GM12874 (cell line): Measurements from ENCODE around the gene SLC7A1.

Experiments used
- TF ChIP-seq, protein P1 (sequence below): IDR thresholded peaks from 2 replicates; pipeline ENCODE4 v1.5.1; 2011; ENCODE audit warnings: low read depth, mild to moderate bottlenecking, control low read depth, low read length, moderate library complexity; ENCODE audit not compliant: insufficient read depth

The SLC7A1 gene

DNA sequence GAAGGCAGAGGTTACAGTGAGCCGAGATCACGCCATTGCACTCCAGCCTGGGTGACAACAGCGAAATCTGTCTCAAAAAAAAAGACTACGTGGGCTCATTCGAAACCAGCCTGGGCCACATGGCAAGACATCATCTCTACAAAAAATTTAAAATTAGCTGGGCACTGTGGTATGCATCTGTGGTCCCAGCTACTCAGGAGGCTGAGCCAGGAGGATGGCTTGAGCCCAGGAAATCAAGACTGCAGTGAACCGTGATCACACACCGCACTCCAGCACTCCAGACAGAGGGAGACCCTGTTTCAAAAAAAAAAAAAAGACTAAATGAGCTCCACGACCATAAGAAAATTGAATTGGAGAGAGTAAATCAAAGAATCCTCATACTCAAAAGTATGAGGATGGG lies 53.1 kb downstream of the SLC7A1 start:
- TF ChIP-seq, protein P1, sequence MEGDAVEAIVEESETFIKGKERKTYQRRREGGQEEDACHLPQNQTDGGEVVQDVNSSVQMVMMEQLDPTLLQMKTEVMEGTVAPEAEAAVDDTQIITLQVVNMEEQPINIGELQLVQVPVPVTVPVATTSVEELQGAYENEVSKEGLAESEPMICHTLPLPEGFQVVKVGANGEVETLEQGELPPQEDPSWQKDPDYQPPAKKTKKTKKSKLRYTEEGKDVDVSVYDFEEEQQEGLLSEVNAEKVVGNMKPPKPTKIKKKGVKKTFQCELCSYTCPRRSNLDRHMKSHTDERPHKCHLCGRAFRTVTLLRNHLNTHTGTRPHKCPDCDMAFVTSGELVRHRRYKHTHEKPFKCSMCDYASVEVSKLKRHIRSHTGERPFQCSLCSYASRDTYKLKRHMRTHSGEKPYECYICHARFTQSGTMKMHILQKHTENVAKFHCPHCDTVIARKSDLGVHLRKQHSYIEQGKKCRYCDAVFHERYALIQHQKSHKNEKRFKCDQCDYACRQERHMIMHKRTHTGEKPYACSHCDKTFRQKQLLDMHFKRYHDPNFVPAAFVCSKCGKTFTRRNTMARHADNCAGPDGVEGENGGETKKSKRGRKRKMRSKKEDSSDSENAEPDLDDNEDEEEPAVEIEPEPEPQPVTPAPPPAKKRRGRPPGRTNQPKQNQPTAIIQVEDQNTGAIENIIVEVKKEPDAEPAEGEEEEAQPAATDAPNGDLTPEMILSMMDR: no peak

DNA sequence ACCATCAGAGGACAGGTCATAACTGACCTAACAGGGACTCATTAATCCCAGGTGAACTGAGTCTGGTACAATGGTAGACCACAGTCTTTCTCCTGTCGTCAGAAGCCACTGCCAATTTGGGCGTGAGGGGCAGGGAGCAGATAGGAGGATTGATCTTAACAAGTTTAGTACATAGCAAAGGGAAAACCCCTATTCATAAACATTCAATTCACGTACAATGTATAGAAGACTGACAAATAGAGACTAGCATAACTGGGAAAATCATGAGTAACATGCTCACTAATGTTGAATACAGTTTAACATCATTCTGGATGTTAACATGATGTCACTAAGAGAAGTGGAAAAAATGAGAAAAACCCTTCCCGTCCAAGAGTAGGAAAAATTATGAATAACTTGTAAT lies 54.1 kb downstream of the SLC7A1 start:
- TF ChIP-seq, protein P1: no peak

DNA sequence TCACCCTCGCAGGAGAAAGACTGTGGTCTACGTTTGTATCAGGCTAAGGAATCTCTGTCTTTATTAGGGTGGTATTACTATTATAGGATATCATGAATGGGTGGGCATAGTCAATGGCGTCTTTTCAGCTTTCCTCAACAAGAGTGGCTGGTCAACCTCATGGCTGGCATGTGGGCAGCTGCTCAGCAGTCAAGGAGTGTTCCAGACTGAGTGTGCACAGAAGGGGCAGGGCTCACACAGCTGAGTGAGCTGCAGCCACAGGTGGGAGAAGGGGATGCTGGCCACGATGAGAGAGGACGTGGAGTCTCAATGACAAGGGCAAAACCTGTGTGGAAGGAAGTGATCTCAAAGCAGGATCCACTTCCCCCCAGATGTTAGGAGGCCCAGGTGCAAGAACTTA lies 54.7 kb downstream of the SLC7A1 start:
- TF ChIP-seq, protein P1: no peak

DNA sequence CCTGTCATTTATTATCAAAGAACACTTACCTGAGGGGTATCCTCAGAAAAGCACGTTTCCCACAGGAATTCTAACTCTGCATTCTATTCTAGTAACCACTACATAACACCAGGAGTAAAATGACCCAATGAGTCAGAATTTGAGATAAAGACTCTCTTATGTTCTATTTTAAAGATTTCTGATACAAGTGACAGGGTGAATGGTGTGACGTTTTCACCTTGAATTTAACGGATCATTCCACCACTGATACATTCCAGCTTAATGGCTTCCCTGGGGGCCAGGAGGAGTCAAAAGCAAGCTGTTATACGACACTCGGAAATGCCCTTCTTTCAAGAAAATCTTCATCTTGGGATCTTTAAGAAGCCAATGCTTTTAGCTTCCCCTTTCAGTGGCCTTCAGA lies 55.2 kb downstream of the SLC7A1 start:
- TF ChIP-seq, protein P1: no peak

DNA sequence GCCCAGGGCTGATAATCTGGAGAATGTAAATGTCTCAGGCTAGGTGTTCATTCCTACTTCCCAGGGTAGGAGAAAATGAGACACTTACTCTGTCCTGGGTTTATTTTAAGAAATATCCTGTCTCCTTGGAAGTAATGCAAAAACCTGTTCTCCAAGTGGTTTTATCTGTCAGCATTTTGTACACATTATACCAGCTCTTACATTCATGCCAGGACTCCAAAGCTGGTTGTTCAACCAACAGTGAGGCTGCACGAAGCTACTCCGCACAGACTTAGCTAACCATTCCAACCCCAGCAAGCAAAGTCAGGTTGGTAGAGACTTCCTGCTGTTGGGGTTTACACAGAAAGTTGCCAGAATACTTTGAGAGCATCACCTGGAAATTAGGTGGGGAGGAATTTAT lies 55.6 kb downstream of the SLC7A1 start:
- TF ChIP-seq, protein P1: no peak

DNA sequence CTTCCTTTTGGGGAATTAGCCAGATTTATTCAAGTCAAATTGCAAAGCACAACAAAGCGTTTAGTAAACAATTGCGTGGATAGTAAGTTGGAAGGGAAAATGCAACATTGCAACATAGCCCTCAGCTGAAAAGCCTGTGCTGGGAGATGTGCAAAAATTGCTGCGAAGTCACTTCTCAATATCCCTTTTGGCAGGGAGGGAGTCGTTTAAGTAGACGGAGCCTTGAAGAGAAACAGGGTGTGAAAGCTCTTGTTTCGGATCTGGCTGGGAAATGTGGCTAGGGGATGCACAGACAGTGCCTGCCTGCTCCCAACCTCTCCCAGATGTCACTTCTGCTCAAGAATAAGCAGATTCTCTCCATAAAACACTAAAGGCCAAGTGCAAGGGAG lies 56.8 kb downstream of the SLC7A1 start:
- TF ChIP-seq, protein P1: no peak

DNA sequence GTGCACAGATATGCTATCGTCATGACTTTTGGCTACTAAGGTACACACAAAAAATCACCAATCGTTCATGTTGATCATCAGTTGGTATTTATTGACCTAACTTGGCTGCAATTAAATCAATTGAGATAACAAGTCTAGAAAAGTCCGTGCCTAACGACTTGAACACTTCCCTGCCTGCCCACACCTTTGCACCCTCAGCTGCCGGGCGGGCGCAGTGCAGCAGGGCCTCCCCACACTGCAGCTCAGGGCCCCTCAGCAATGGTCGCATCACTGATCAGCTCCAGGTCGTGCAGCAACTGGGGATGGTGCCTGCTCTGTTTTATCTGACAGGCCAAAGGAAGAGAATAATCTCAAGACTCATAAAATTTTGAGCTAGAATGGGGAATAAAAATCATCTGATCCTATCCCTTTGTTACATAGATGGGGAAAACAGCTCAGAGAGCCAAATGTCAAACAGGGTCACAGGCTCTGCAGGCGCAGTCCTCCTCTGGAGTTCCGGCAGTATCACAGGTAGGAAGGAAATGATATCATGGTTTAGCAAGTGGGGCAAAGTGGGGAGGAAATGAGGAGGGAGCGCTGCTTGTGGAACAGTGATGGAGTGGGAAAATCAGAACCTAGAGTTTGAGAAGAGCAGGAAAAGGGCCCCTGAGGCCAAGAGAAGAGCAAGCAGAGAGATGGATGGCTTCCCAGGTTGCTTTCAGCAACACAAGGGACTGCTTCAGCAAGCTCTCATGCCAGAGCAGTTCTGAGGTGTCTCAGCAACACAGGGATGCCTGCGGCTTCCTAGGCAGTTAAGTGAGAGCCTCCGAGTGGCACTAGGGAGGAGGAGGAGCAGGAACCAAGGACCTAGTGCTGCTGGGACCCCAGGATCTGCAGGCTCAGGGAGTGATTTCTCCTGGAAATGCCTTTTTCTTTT lies 57.5 kb downstream of the SLC7A1 start:
- TF ChIP-seq, protein P1: no peak
